Uterus (tissue), 4 donors: ENCODE data around the gene MYO16. TPM values are rescaled to one million over a fixed set of nuclear protein-coding genes. Genes with fewer than 3 reads are reported as not detected.

ENCODE experiments used
- DNase-seq, 2 donors: peaks; one replicate each; pipeline ENCODE4 v3.0.0-alpha.2; 2019 to 2020
- H3K27ac ChIP-seq, 2 donors: fragments of 200-600 bp; sonication (generic); 1 replicate in 1 of 2; 2 replicates in 1 of 2; pipeline ENCODE4 v1.5.1; 2016 to 2018
- H3K27me3 ChIP-seq, 2 donors: fragments of 200-600 bp; sonication (generic); one replicate each; pipeline ENCODE4 v1.5.1; 2018 to 2019; ENCODE audit warnings: control low read depth in 1 of 2
- H3K36me3 ChIP-seq, 2 donors: fragments of 200-600 bp; sonication (generic); one replicate each; pipeline ENCODE4 v1.5.1; 2019; ENCODE audit warnings: control low read depth in 1 of 2
- H3K4me1 ChIP-seq, 2 donors: fragments of 200-600 bp; sonication (generic); one replicate each; pipeline ENCODE4 v1.5.1; 2018 to 2019; ENCODE audit warnings: control low read depth in 1 of 2
- H3K4me3 ChIP-seq, 2 donors: fragments of 200-600 bp; sonication (generic); 1 replicate in 1 of 2; 2 replicates in 1 of 2; pipeline ENCODE4 v1.5.1; 2018 to 2019; ENCODE audit warnings: mild to moderate bottlenecking in 1 of 2
- H3K9me3 ChIP-seq, 2 donors: fragments of 200-600 bp; sonication (generic); one replicate each; pipeline ENCODE4 v1.5.1; 2019; ENCODE audit warnings: control low read depth in 1 of 2
- CTCF ChIP-seq, 4 experiments: fragments of 200-600 bp in 2 of 4; fragments of 450-650 bp in 2 of 4; sonication (generic) in 2 of 4; IDR thresholded peaks; one replicate each; pipeline ENCODE4 v1.5.1; 2016 to 2019; ENCODE audit warnings: antibody characterized with exemption in 4 of 4, mild to moderate bottlenecking in 2 of 4, moderate library complexity in 1 of 4
- POLR2A ChIP-seq, 2 donors: fragments of 450-650 bp; IDR thresholded peaks; one replicate each; pipeline ENCODE4 v1.6.1; 2016; ENCODE audit warnings: antibody characterized with exemption in 2 of 2, mild to moderate bottlenecking in 1 of 2, moderate library complexity in 1 of 2
- intact Hi-C: fragments of 100-400 bp; cut with DNase I; formaldehyde crosslinking; loops from one replicate; pipeline ENCODE4 v1.15.1; 2023; ENCODE audit warnings: low total_unique reads
- total RNA-seq, 4 donors: library from RNA; depleted of rRNA in 3 of 4; stranded (reverse); fragments of >200 nt in 3 of 4; gene quantifications; one replicate each; pipeline versions ENCODE4 v1.1.0 to v1.2.4, GENCODE V29; 2014 to 2023
- donor health status: DM: yes; HTN: yes; CAD: no.

Gene MYO16
- total RNA-seq, 4 donors from 2014 or later = 0.35 to 0.88 TPM; not detected in 2

- H3K4me1 ChIP-seq = no peaks in the 10 kb centered on the region
- intact Hi-C loops = no loop called here
- no peak overlapping the region for H3K27ac ChIP-seq
- H3K4me3 ChIP-seq = no peak overlapping the region
- H3K36me3 ChIP-seq = no peaks in the 10 kb centered on the region
- no peaks in the 10 kb centered on the region for H3K27me3 ChIP-seq
- DNase-seq = no peak
- no peaks in the 10 kb centered on the region for H3K9me3 ChIP-seq
- TF ChIP-seq CTCF (IDR thresholded peaks at IDR 0.05) (no peak), POLR2A (IDR thresholded peaks at IDR 0.05) (no peak)
Measured at GRCh38 chr13:108700422-108701170, 71.2 kb downstream of the MYO16 start.

- no peaks in the 10 kb centered on the region for H3K9me3 ChIP-seq
- no peaks in the 10 kb centered on the region for H3K4me1 ChIP-seq
- DNase-seq = no peak
- H3K27me3 ChIP-seq = no peaks in the 10 kb centered on the region
- intact Hi-C loops = no loop called here
- no peak overlapping the region for H3K27ac ChIP-seq
- TF ChIP-seq POLR2A (IDR thresholded peaks at IDR 0.05) (no peak), CTCF (IDR thresholded peaks at IDR 0.05) (no peak)
- no peaks in the 10 kb centered on the region for H3K36me3 ChIP-seq
- H3K4me3 ChIP-seq = no peak overlapping the region
Measured at GRCh38 chr13:108702171-108702570, 72.8 kb downstream of the MYO16 start.

- no peak for DNase-seq
- Histone ChIP-seq H3K27ac (no peak overlapping the region), H3K4me1 (no peaks in the 10 kb centered on the region), H3K4me3 (no peak overlapping the region), H3K27me3 (no peaks in the 10 kb centered on the region), H3K9me3 (no peaks in the 10 kb centered on the region), H3K36me3 (no peaks in the 10 kb centered on the region)
- TF ChIP-seq CTCF (IDR thresholded peaks at IDR 0.05) = no peak
- TF ChIP-seq POLR2A (IDR thresholded peaks at IDR 0.05) = no peak
- intact Hi-C loops = no loop called here
Measured at GRCh38 chr13:108705031-108705430, 75.6 kb downstream of the MYO16 start.

- no peaks in the 10 kb centered on the region for H3K36me3 ChIP-seq
- no peak overlapping the region for H3K27ac ChIP-seq
- TF ChIP-seq CTCF (IDR thresholded peaks at IDR 0.05) (no peak), POLR2A (IDR thresholded peaks at IDR 0.05) (no peak)
- H3K27me3 ChIP-seq = no peaks in the 10 kb centered on the region
- DNase-seq = no peak
- H3K4me3 ChIP-seq = no peak overlapping the region
- H3K9me3 ChIP-seq = no peaks in the 10 kb centered on the region
- intact Hi-C loops = no loop called here
- no peaks in the 10 kb centered on the region for H3K4me1 ChIP-seq
Measured at GRCh38 chr13:108707584-108707983, 78.2 kb downstream of the MYO16 start.

- Histone ChIP-seq H3K4me3 (no peak overlapping the region), H3K36me3 (no peaks in the 10 kb centered on the region), H3K27me3 (no peaks in the 10 kb centered on the region), H3K27ac (no peak overlapping the region), H3K9me3 (no peaks in the 10 kb centered on the region), H3K4me1 (no peaks in the 10 kb centered on the region)
- DNase-seq = no peak
- TF ChIP-seq POLR2A (IDR thresholded peaks at IDR 0.05) (no peak), CTCF (IDR thresholded peaks at IDR 0.05) (no peak)
- intact Hi-C loops = no loop called here
Measured at GRCh38 chr13:108708921-108709320, 79.5 kb downstream of the MYO16 start.
